H1 (cell line): ENCODE results near the gene CPHXL2. TPM values are rescaled to one million over a fixed set of nuclear protein-coding genes. Genes with fewer than 3 reads are reported as not detected.

Source experiments
- CHD7 ChIP-seq: fragments of 300-600 bp; sonication (generic); IDR thresholded peaks from 2 replicates; pipeline ENCODE4 v1.7.1; 2012; ENCODE audit warnings: low read length, moderate library complexity, mild to moderate bottlenecking, inconsistent platforms; ENCODE audit not compliant: insufficient replicate concordance
- HDAC2 ChIP-seq, 2 experiments: fragments of 300-600 bp in 1 of 2; sonication (generic) in 1 of 2; IDR thresholded peaks; 2 replicates each; pipeline ENCODE4 v1.6.1; 2011 to 2012; ENCODE audit warnings: low read depth in 2 of 2, low read length in 2 of 2, mild to moderate bottlenecking in 2 of 2, moderate library complexity in 2 of 2, borderline replicate concordance in 1 of 2, inconsistent platforms in 1 of 2
- KDM4A ChIP-seq: IDR thresholded peaks from one replicate; pipeline ENCODE4 v1.7.1; 2012; ENCODE audit warnings: low read depth, mild to moderate bottlenecking, moderate library complexity, low read length, inconsistent platforms; ENCODE audit not compliant: severe bottlenecking
- RBBP5 ChIP-seq: IDR thresholded peaks from 2 replicates; pipeline ENCODE4 v1.7.1; 2012; ENCODE audit warnings: low read depth, mild to moderate bottlenecking, inconsistent platforms, low read length, moderate library complexity, borderline replicate concordance
- SP4 ChIP-seq: IDR thresholded peaks from 2 replicates; pipeline ENCODE4 v1.6.1; 2012; ENCODE audit warnings: low read length, inconsistent platforms
- SUZ12 ChIP-seq: fragments of 200-600 bp; sonication (generic); IDR thresholded peaks from 2 replicates; pipeline ENCODE4 v1.6.1; 2012; ENCODE audit warnings: mild to moderate bottlenecking, inconsistent platforms, low read length, moderate library complexity, mixed read lengths
- TBP ChIP-seq: IDR thresholded peaks from 2 replicates; pipeline ENCODE4 v1.6.1; 2011; ENCODE audit warnings: low read depth, low read length, improper control_type of control experiment
- USF2 ChIP-seq: IDR thresholded peaks from 2 replicates; pipeline ENCODE4 v1.6.1; 2011; ENCODE audit warnings: low read length, improper control_type of control experiment
- polyA plus RNA-seq, 7 experiments: library from polyadenylated mRNA; depleted of rRNA in 3 of 7; stranded (reverse) in 5 of 7; unstranded in 2 of 7; fragments of >200 nt in 5 of 7; fragments of 200-250 nt in 2 of 7; gene quantifications; 1 replicate in 5 of 7; 2 replicates in 1 of 7; 4 replicates in 1 of 7; pipeline versions ENCODE4 v1.2.1 to v1.2.3, GENCODE V29; 2011 to 2013; ENCODE audit warnings: missing spikeins in 2 of 7, mixed read lengths in 2 of 7
- total RNA-seq: library from RNA; stranded (reverse); fragmentation: NEBNext Ultra II Directional; extraction: Animal tissue kit (Norgen Biotek cat#: 25700); gene quantifications from 2 replicates; pipeline ENCODE4 v1.2.1, GENCODE V29; 2021

CPHXL2 gene
- total and polyA plus RNA-seq, 2 of the 8 experiments (the other 6 are each of a cell fraction or from before 2014, with no cell fraction given), result not detected

- no peak for TF ChIP-seq CHD7
- TF ChIP-seq RBBP5, result peak; percentile 50; the same call in 1 of the 2 replicates
- TF ChIP-seq HDAC2 (IDR thresholded peaks at IDR 0.05; ENCODE audit: borderline replicate concordance in 1 of 2, low read depth in 2 of 2, low read length in 2 of 2), result 0 out of 4 replicates have a peak, but pooled peaks have one; percentile 36 to 60
- peak; percentile 88 for TF ChIP-seq TBP
- TF ChIP-seq USF2, result no peak
- TF ChIP-seq KDM4A, result peak; percentile 81
- TF ChIP-seq SP4, result no peak; the same call in 1 of the 2 replicates
- no peak for TF ChIP-seq SUZ12
These were observed 29.1 kb downstream of the CPHXL2 start, which contains the start of the genes KARS1 and TERF2IP (continued) for GRCh38 chr16:75647492-75648264.
